Loucy (cell line): ENCODE measurements around the gene GPR55.

Source experiments
- H2AFZ ChIP-seq: fragments of 200-600 bp; sonication (generic); 2 replicates; pipeline ENCODE4 v1.6.0; 2016; ENCODE audit warnings: antibody characterized with exemption, mild to moderate bottlenecking, low read length, moderate library complexity
- H3F3A ChIP-seq: fragments of 200-600 bp; 2 replicates; pipeline ENCODE4 v1.6.0; 2016; ENCODE audit warnings: antibody characterized with exemption, low read depth, mild to moderate bottlenecking
- H3K27me3 ChIP-seq: fragments of 200-600 bp; sonication (generic); 2 replicates; pipeline ENCODE4 v1.6.1; 2014; ENCODE audit warnings: low read length, mild to moderate bottlenecking; ENCODE audit not compliant: insufficient read depth, poor library complexity, severe bottlenecking
- H3K36me3 ChIP-seq: fragments of 200-600 bp; sonication (generic); 2 replicates; pipeline ENCODE4 v1.6.1; 2016; ENCODE audit warnings: low read length; ENCODE audit not compliant: insufficient read depth
- H3K4me1 ChIP-seq: fragments of 200-600 bp; sonication (generic); 2 replicates; pipeline ENCODE4 v1.5.1; 2014; ENCODE audit warnings: low read length, mild to moderate bottlenecking; ENCODE audit not compliant: insufficient read depth, poor library complexity, severe bottlenecking
- H3K4me2 ChIP-seq: fragments of 200-600 bp; sonication (generic); 2 replicates; pipeline ENCODE4 v1.6.0; 2014; ENCODE audit warnings: antibody characterized with exemption, low read length, low read depth, mild to moderate bottlenecking; ENCODE audit not compliant: poor library complexity, severe bottlenecking
- H3K4me3 ChIP-seq: fragments of 200-600 bp; sonication (generic); 2 replicates; pipeline ENCODE4 v1.5.1; 2014; ENCODE audit warnings: low read length, mild to moderate bottlenecking, mixed read lengths; ENCODE audit not compliant: poor library complexity, severe bottlenecking
- H3K79me2 ChIP-seq: fragments of 200-600 bp; sonication (generic); 2 replicates; pipeline ENCODE4 v1.6.1; 2014; ENCODE audit warnings: low read length; ENCODE audit not compliant: insufficient read depth
- H3K9ac ChIP-seq: fragments of 200-600 bp; sonication (generic); 2 replicates; pipeline ENCODE4 v1.6.0; 2014; ENCODE audit warnings: mild to moderate bottlenecking, low read depth, low read length, moderate library complexity; ENCODE audit not compliant: poor library complexity, severe bottlenecking
- H3K9me2 ChIP-seq: fragments of 200-600 bp; sonication (generic); replicated peaks from 2 replicates; pipeline ENCODE4 v1.6.1; 2016; ENCODE audit warnings: low read depth, low read length, mixed read lengths
- H3K9me3 ChIP-seq: fragments of 200-600 bp; sonication (generic); 2 replicates; pipeline ENCODE4 v1.6.1; 2014; ENCODE audit warnings: mild to moderate bottlenecking, antibody characterized with exemption, low read length, low read depth; ENCODE audit not compliant: insufficient read depth
- H4K20me1 ChIP-seq: fragments of 200-600 bp; sonication (generic); 2 replicates; pipeline ENCODE4 v1.6.0; 2014; ENCODE audit warnings: antibody characterized with exemption, low read length, mild to moderate bottlenecking; ENCODE audit not compliant: insufficient read depth, poor library complexity, severe bottlenecking
- EZH2phosphoT487 ChIP-seq: fragments of 200-600 bp; IDR thresholded peaks from 2 replicates; pipeline ENCODE4 v1.6.1; 2018; ENCODE audit warnings: antibody characterized with exemption, mild to moderate bottlenecking, moderate library complexity, borderline replicate concordance
- TF ChIP-seq, protein P1 (sequence below): fragments of 200-600 bp; sonication (generic); conservative IDR thresholded peaks from 2 replicates; pipeline ENCODE4 v1.5.1; 2014; ENCODE audit warnings: mild to moderate bottlenecking, antibody characterized with exemption, low read length

Gene GPR55

DNA sequence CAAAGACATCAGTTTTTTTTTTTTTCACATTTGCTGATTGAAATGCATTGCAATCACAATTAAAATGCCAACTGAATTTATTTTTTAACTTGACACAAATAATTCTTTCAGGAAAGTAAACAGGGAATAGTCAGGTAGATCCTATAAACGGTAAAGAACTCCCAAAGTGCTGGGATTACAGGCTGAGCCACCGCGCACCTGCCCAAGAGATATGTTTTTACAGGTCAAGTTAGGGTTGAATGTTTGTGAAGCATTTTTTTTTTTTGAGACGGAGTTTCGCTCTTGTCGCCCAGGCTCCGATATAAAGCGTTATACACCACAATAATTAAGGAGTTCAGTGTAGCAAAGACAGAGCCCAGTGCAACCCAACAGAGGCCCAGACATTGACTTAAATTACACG lies 45.2 kb downstream of the GPR55 start:
- H4K20me1 ChIP-seq = peaks cover 3% of the 10 kb centered on the region
- no peaks in the 10 kb centered on the region for H3K9me2 ChIP-seq
- no peak overlapping the region for H3K4me2 ChIP-seq
- H3K27me3 ChIP-seq = no peaks in the 10 kb centered on the region
- TF ChIP-seq, protein P1, sequence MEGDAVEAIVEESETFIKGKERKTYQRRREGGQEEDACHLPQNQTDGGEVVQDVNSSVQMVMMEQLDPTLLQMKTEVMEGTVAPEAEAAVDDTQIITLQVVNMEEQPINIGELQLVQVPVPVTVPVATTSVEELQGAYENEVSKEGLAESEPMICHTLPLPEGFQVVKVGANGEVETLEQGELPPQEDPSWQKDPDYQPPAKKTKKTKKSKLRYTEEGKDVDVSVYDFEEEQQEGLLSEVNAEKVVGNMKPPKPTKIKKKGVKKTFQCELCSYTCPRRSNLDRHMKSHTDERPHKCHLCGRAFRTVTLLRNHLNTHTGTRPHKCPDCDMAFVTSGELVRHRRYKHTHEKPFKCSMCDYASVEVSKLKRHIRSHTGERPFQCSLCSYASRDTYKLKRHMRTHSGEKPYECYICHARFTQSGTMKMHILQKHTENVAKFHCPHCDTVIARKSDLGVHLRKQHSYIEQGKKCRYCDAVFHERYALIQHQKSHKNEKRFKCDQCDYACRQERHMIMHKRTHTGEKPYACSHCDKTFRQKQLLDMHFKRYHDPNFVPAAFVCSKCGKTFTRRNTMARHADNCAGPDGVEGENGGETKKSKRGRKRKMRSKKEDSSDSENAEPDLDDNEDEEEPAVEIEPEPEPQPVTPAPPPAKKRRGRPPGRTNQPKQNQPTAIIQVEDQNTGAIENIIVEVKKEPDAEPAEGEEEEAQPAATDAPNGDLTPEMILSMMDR = no peak
- no peak for TF ChIP-seq EZH2phosphoT487
- H3F3A ChIP-seq = 0 out of 2 replicates have a peak, but pooled peaks cover 3% of the 10 kb centered on the region
- H3K9me3 ChIP-seq = no peaks in the 10 kb centered on the region
- peaks cover 48% of the 10 kb centered on the region; the same call in 1 of the 2 replicates for H3K36me3 ChIP-seq
- no peak overlapping the region for H2AFZ ChIP-seq
- H3K9ac ChIP-seq = no peak overlapping the region
- H3K4me1 ChIP-seq = peaks cover 3% of the 10 kb centered on the region
- H3K79me2 ChIP-seq = no peaks in the 10 kb centered on the region
- H3K4me3 ChIP-seq = no peak overlapping the region

DNA sequence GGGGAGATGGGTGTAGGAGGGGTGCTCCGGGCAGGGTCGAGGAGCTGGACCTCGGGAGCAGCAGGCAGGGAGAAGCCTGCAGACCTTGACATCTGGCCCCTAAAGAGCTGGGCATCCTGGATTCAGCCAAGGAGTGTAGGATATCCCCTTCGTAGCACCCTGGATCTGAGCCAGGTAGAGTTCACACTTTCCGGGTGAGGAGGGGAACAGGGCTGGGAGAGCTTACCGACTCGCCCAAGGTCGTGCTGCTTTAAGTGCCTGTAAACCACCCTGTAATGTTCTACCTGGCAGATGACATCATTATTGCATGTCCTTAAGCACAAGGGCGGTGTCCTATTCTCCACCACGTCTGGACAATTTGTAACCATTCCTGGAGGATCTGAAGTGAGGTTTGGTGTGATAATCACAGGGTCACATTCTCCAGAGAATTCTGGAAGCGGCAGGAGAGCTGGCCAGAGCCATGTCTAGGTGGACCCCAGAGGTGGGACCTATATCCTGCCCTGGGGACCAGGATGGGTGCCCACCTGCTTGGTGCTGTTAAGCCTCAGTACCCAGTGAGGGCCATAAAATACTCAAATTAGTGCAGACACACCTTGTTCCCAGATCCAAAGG lies 45.7 kb downstream of the GPR55 start:
- no peaks in the 10 kb centered on the region for H3K9me2 ChIP-seq
- H3K79me2 ChIP-seq = 0 out of 2 replicates have a peak, but pooled peaks cover 1% of the 10 kb centered on the region
- H3F3A ChIP-seq = 0 out of 2 replicates have a peak, but pooled peaks cover 3% of the 10 kb centered on the region
- H4K20me1 ChIP-seq = peaks cover 5% of the 10 kb centered on the region
- H3K9me3 ChIP-seq = no peaks in the 10 kb centered on the region
- H3K9ac ChIP-seq = no peak overlapping the region
- H3K27me3 ChIP-seq = no peaks in the 10 kb centered on the region
- H3K4me1 ChIP-seq = peaks cover 3% of the 10 kb centered on the region
- TF ChIP-seq, protein P1 = no peak
- TF ChIP-seq EZH2phosphoT487 = no peak
- H2AFZ ChIP-seq = no peak overlapping the region
- no peak overlapping the region for H3K4me2 ChIP-seq
- H3K4me3 ChIP-seq = no peak overlapping the region
- peaks cover 53% of the 10 kb centered on the region; the same call in 1 of the 2 replicates for H3K36me3 ChIP-seq

- no peak for TF ChIP-seq EZH2phosphoT487
- TF ChIP-seq, protein P1 = no peak
- Histone ChIP-seq H3K9ac (no peak overlapping the region), H3K36me3 (peaks cover 59% of the 10 kb centered on the region; the same call in 1 of the 2 replicates)
These were observed 46.3 kb downstream of the GPR55 start for GRCh38 chr2:230878599-230879188.

More at GRCh38 chr2:230878599-230879188, 46.3 kb downstream of the GPR55 start:
- Histone ChIP-seq H3K4me1 (peaks cover 3% of the 10 kb centered on the region), H3F3A (0 out of 2 replicates have a peak, but pooled peaks cover 3% of the 10 kb centered on the region), H3K9me2 (no peaks in the 10 kb centered on the region), H3K27me3 (no peaks in the 10 kb centered on the region), H2AFZ (no peak overlapping the region), H3K4me3 (no peak overlapping the region), H3K4me2 (no peak overlapping the region), H3K9me3 (no peaks in the 10 kb centered on the region), H4K20me1 (peaks cover 5% of the 10 kb centered on the region), H3K79me2 (peaks cover 5% of the 10 kb centered on the region; the same call in 1 of the 2 replicates)
